HL-60/S4 treated with phorbol 12-myristate 13-acetate at 8.2 ng/mL for 4 days and 3 days (cell line): ENCODE measurements around the gene COX6B2.

ENCODE experiments used
- in situ Hi-C: fragments of 300-500 bp; cut with MboI; formaldehyde crosslinking; loops from 2 replicates; pipeline ENCODE4 v1.15.0; 2022; ENCODE audit warnings: low sequenced_read_pairs

Gene COX6B2

DNA sequence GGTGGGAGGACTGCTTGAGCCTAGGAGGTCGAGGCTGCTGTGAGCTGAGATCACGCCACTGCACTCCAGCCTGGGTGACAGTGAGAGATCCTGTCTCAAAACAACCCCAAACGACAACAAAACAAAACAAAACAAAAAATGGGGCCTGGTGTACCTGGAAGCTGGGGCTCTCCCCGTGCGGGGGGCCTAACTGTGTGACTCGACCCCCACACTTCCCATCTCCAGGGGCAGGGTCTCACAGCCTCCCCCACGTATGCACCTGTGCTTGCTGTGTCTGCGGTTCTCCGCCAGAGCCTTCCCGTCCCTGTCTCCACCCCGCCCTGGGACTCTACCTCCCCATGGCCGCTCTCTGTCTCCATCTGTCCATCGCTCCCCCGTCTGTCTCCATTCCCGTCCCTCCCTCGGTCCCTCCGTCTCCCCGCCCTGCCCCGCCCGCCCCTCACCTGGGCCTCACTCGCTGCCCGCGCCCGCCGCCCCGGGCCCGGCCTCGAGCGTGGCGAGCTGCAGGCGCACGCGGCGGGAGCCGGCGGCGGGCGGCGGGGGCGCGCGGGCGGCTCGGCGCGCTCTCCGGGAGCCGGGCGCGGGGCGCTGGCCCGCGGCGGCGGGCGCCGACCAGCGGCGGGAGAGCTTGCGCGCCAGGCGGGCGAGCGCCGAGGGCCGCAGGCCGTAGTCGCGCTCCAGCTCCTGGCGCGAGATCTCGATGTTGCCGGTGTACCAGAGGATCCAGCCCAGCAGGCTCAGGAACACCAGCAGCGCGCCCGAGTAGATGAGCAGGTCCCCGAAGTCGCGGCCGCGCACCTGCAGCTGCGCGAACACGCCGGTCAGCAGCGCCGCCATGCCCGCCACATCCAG lies 29.0 kb upstream of the COX6B2 start:
- in situ Hi-C loops = no loop called here

GRCh38 chr19:55382522-55383054 lies 28.1 kb upstream of the COX6B2 start:
- in situ Hi-C loops = no loop called here

GRCh38 chr19:55382013-55382412 lies 27.5 kb upstream of the COX6B2 start:
- in situ Hi-C loops = no loop called here

GRCh38 chr19:55379174-55379573 lies 24.7 kb upstream of the COX6B2 start:
- in situ Hi-C loops = no loop called here

DNA sequence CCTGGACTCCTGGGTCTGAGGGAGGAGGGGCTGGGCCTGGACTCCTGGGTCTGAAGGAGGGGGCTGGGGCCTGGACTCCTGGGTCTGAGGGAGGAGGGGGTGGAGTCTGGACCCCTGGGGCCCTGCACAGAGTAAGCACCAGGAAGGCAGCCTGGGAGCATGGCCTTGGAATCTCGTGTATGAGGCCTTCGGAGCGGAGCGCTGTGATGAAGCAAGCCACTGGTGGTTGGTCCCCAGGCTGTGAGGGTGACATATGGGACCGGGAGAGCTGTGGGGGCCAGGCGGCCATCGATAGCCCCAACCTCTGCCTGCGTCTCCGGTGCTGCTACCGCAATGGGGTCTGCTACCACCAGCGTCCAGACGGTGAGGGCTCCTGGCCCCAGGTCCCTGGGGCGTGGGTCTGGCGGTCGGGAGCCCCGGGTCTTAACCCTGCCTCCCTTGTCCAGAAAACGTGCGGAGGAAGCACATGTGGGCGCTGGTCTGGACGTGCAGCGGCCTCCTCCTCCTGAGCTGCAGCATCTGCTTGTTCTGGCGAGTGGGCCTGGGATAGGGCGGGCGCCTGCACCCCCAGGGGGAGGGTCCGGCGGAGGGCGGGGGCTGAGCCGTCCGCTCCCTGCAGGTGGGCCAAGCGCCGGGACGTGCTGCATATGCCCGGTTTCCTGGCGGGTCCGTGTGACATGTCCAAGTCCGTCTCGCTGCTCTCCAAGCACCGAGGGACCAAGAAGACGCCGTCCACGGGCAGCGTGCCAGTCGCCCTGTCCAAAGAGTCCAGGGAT lies 23.0 kb upstream of the COX6B2 start:
- in situ Hi-C loops = no loop called here

- in situ Hi-C loops = no loop called here
Measured at GRCh38 chr19:55376241-55376933, 21.9 kb upstream of the COX6B2 start, which contains the start of gene TMEM190. TSS of gene TMEM190 (plus strand) at chr19:55376826. CDS start at chr19:55376854, 28 bp downstream.

DNA sequence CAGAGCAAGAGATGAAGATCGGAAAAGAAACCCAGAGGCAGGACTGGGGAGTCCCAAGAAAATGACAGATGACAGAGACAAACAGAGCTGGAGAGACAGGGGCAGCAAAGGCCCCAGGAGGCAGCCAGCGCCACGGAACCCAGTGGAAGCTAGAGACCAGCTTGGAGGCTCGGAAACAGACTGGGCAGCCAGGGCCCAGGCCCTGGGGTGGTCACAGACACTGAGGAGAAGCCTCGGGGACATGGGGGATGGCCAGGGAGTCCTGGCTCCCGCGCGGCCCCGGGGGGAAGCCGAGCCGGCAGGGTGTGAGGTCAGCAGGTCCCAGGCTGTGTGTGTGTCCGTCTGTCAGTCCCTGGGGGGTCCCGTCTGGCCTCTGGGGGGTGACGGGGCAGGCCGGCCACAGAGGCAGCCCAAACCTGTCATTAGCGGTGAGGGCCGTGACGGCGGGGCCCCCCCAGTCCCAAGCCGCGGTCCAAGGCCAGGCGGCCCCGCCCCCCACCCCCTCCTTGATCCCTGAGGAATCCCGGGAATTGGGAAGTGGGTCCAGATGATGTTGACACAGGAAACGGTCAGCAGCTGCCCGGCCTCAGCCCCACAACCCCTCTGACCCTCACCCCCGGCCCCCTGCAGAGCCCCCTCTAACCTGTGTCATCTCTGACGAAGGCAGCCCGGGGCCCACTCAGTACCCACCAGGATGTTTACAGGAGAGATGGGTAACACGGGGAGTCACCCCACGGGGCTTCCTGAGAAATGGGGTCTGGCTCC lies 19.7 kb upstream of the COX6B2 start:
- in situ Hi-C loops = no loop called here

DNA sequence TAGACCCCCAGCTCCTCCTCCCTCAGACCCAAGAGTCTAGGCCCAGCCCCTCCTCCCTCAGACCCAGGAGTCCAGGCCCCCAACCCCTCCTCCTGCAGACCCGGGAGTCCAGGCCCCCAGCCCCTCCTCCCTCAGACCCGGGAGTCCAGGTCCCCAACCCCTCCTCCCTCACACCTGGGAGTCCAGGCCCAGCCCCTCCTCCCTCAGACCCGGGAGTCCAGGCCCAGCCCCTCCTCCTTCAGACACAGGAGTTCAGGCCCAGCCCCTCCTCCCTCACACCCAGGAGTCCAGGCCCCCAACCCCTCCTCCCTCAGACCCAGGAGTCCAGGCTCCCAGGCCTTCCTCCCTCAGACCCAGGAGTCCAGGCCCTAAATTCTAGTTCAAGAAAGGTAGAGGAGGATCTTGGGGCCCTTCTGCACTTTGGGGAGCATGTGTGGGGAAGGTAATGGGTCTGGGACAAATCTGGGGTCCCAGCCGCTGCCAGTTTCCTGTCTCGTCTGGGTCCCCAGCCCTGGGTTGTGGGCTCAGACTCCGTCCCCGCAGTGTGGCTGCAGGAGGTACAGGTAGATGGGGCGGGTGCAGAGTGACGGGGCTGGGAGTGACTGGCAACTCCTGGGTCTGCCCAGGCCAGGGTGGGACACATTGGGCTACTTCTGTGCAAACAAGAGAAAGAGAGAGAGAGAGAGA lies 18.9 kb upstream of the COX6B2 start:
- in situ Hi-C loops = no loop called here

DNA sequence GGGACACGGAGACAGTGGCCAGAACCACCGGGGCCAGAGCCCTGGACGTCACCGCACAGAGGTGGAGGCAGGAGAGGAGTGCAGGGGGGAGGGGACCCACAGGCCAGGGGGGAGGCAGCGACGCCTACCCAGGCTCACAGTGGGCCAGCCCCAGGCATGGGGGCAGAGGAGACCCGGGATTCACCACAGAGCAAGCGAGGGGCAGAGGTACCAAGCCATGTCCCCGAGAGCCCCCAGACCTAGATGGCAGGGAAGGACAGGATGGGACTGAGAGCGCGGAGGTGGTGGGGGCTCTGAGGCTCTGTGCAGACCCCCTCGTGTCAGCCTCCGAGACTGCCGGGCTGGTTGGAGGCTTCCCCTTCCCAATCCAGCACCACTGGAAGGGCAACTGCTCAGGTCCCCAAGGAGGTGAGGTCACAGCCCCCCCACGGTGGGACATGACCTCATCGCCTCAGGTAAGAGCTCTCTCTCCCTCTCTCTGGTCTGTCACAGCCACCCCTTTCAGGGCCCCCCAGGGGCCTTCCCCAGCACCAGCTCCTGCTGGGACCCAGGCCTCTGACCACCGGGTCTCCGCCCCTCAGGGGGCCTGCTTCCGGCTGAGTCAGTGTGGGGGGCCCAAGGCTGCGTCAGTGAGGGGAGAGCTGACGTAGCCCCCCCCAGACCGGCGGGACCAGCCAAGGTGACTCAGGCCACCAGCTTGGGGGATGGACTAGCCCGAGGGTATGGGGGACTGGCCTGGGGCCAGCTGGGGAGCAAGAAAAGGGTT lies 18.0 kb upstream of the COX6B2 start:
- in situ Hi-C loops = no loop called here

- in situ Hi-C loops = no loop called here
Measured at GRCh38 chr19:55370305-55370988, 15.9 kb upstream of the COX6B2 start, which contains the start of gene IL11. TSS of gene IL11 (minus strand) at chr19:55370463. CDS start at chr19:55370310, 153 bp downstream.

GRCh38 chr19:55369653-55370304 lies 15.3 kb upstream of the COX6B2 start:
- in situ Hi-C loops = no loop called here

- in situ Hi-C loops = no loop called here
Measured at GRCh38 chr19:55368701-55369563, 14.4 kb upstream of the COX6B2 start.

DNA sequence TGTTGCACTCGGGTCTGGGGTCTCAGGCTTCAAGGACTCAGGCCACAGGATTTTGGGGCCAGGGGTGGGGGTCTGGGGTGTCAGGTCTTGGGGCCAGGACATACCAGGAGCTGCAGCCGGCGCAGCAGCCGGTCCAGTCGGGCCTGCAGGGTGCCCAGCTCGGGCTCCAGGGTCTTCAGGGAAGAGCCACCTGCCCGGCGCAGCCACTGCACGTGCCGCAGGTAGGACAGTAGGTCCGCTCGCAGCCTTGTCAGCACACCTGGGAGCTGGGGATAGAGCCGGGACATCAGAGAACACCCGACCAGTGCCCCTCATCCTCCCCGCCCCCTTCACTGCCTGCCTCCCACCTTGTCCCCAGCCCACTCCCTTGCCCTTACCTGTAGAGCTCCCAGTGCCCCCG lies 13.6 kb upstream of the COX6B2 start:
- in situ Hi-C loops = no loop called here

- in situ Hi-C loops = no loop called here
Measured at GRCh38 chr19:55366790-55367189, 12.3 kb upstream of the COX6B2 start.

GRCh38 chr19:55365964-55366363 lies 11.4 kb upstream of the COX6B2 start:
- in situ Hi-C loops = no loop called here

DNA sequence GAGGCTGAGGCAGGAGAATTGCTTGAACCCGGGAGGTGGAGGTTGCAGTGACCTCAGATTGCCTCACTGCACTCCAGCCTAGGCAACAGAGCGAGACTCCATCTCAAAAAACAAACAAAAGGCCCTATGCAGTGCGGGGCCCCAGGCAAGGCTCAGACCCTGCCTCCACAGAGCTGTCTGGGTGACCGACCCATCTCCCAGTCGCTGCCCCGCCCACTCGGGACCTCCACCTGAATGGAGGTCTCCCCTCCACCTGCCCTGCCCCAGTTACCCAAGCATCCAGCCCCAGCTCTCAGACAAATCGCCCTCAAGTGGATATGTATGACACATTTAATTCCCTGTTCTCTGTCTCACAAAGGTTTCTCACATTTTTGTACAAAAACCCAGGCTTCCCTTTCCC lies 10.7 kb upstream of the COX6B2 start:
- in situ Hi-C loops = no loop called here
